ENCODE data around the gene ACAD9.

ACAD9 gene

DNA sequence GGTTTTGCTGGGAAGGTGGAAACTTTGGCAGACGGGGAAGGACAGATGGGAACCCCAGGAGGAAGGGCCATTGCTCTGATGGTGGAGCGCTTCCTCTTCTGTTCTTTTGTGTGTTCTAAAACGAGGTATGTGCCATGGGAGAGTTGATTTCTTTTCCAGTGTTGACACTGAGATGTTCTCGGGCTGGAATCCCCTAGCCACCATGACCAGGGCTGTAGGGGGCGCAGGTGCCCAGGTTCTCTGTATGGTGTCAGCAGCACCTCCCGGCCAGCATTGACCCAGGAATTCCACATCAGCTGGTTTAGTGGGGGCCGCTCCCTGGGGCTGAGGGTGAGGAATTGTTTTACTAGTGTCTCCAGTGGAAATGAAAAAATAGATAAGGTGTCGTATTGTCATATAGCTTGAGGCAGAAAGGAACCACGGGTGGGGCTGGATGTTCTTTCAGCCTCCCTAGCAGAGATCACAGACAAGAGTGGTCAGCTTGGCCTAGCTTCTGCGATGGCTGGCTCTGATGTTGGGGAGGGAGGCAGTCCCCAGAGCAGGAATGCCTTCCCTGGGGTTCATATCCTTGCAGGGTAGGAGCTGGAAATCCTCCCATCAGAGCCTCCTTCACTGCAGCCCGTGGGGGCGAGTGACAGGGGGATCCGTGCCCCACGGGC, 34.2 kb upstream of the ACAD9 start:
- no peak for DNase-seq (ENCODE audit: low spot score)
- TF ChIP-seq, protein P1, sequence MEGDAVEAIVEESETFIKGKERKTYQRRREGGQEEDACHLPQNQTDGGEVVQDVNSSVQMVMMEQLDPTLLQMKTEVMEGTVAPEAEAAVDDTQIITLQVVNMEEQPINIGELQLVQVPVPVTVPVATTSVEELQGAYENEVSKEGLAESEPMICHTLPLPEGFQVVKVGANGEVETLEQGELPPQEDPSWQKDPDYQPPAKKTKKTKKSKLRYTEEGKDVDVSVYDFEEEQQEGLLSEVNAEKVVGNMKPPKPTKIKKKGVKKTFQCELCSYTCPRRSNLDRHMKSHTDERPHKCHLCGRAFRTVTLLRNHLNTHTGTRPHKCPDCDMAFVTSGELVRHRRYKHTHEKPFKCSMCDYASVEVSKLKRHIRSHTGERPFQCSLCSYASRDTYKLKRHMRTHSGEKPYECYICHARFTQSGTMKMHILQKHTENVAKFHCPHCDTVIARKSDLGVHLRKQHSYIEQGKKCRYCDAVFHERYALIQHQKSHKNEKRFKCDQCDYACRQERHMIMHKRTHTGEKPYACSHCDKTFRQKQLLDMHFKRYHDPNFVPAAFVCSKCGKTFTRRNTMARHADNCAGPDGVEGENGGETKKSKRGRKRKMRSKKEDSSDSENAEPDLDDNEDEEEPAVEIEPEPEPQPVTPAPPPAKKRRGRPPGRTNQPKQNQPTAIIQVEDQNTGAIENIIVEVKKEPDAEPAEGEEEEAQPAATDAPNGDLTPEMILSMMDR (IDR thresholded peaks at IDR 0.05) = no peak
- peak overlapping the region; percentile 68 for H3K4me3 ChIP-seq
- H3K27ac ChIP-seq = peak overlapping the region; percentile 39 to 52

- peak overlapping the region; percentile 39 to 52 for H3K27ac ChIP-seq
- peak overlapping the region; percentile 68 for H3K4me3 ChIP-seq
- TF ChIP-seq, protein P1 (IDR thresholded peaks at IDR 0.05) = peak; percentile 10
Measured at GRCh38 chr3:128845778-128846485, 33.5 kb upstream of the ACAD9 start.

DNA sequence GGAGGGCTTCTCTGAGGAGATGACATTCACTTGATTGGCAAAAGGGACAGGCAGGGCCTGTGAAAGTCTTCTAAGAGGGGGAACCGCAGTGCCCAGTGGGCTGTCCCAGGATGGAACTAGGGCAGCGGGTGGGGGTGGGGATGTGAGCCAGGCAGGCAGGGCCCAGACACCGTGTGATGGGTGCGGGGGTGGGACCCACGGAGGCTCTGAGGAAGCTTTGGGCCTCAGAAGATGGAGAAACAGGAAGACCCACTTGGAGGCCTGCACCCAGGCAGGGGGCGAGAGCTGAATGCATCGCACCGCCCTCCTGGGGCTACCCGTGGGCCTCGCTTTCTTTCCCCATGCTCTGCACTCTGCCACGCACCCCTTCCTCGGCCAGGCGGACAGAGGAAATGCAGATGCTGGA, 32.9 kb upstream of the ACAD9 start:
- TF ChIP-seq, protein P1 (IDR thresholded peaks at IDR 0.05) = no peak
- peak overlapping the region in 1 of 2 donors; percentile 39 for H3K27ac ChIP-seq
- no peak overlapping the region for H3K4me3 ChIP-seq
- no peak for DNase-seq (ENCODE audit: low spot score)

More at GRCh38 chr3:128845778-128846485, 33.5 kb upstream of the ACAD9 start:
- peak; percentile 86 for DNase-seq (ENCODE audit: low spot score)

GRCh38 chr3:128847666-128848370, 31.6 kb upstream of the ACAD9 start:
- TF ChIP-seq, protein P1 (IDR thresholded peaks at IDR 0.05) = no peak
- no peak for DNase-seq (ENCODE audit: low spot score)
- Histone ChIP-seq H3K4me3 (no peak overlapping the region), H3K27ac (no peak overlapping the region)

- TF ChIP-seq, protein P1 (IDR thresholded peaks at IDR 0.05) = no peak
Measured at GRCh38 chr3:128848936-128849335, 30.5 kb upstream of the ACAD9 start.

GRCh38 chr3:128849911-128850455, 29.4 kb upstream of the ACAD9 start:
- Histone ChIP-seq H3K4me3 (no peak overlapping the region), H3K27ac (no peak overlapping the region)
- no peak for DNase-seq (ENCODE audit: low spot score)
- TF ChIP-seq, protein P1 (IDR thresholded peaks at IDR 0.05) = no peak

More at GRCh38 chr3:128848936-128849335, 30.5 kb upstream of the ACAD9 start:
- H3K4me3 ChIP-seq = no peak overlapping the region
- no peak for DNase-seq (ENCODE audit: low spot score)
- no peak overlapping the region for H3K27ac ChIP-seq
